Measurements from ENCODE around the gene PREB.
"Not testable (repeated sequence)": the region's sequence is repeated elsewhere in the genome, so short reads cannot be mapped to it uniquely, and the experiment has no call there.

PREB gene

GRCh38 chr2:27177441-27178351, 43.3 kb upstream of the PREB start:
- no peak for TF ChIP-seq CTCF (IDR thresholded peaks at IDR 0.05; ENCODE audit: control extremely low read depth, extremely low read depth, low read depth, missing control alignments)
- ChIA-PET CTCF (interaction anchor here (0.9 to 1.6 kb wide), 4 partner anchors 8 to 31 kb away, joined by 3 to 4 read pairs (median 3); no protein-coding TSS in a partner anchor), POLR2A (no interaction called here)
- DNase-seq (ENCODE audit: extremely low spot score): no peak

DNA sequence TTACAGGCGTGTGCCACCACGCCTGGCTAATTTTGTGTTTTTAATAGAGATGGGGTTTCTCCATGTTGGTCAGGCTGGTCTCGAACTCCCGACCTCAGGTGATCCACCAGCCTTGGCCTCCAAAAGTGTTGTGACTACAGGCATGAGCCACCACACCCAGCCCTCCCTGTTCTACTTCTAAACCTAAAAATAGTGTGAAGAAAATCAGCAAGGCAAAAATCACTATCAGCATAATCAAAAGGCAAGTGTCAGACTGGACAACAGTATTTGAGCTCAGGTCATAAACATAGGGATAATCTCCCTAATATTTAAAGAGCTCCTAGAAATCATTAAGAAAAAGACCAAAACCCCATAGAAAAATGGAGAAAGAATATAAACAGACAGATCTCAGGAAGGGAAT, 41.3 kb upstream of the PREB start:
- CTCF ChIA-PET: interaction anchor here (0.7 to 2.6 kb wide), 9 partner anchors 9 to 214 kb away, joined by 3 to 14 read pairs (median 3); no protein-coding TSS in a partner anchor
- DNase-seq (ENCODE audit: extremely low spot score); POLR2A ChIA-PET: not testable (repeated sequence)

GRCh38 chr2:27175330-27175729, 40.9 kb upstream of the PREB start:
- CTCF ChIA-PET: interaction anchor here (1.0 to 2.6 kb wide), 8 partner anchors 8 to 213 kb away, joined by 3 to 14 read pairs (median 4); no protein-coding TSS in a partner anchor
- POLR2A ChIA-PET: interaction anchor here (0.7 kb wide), 2 partner anchors 17 to 180 kb away, joined by 3 read pairs; no protein-coding TSS in a partner anchor
- DNase-seq (ENCODE audit: extremely low spot score): no peak
- no peak for TF ChIP-seq CTCF (IDR thresholded peaks at IDR 0.05; ENCODE audit: control extremely low read depth, extremely low read depth, low read depth, missing control alignments)

DNA sequence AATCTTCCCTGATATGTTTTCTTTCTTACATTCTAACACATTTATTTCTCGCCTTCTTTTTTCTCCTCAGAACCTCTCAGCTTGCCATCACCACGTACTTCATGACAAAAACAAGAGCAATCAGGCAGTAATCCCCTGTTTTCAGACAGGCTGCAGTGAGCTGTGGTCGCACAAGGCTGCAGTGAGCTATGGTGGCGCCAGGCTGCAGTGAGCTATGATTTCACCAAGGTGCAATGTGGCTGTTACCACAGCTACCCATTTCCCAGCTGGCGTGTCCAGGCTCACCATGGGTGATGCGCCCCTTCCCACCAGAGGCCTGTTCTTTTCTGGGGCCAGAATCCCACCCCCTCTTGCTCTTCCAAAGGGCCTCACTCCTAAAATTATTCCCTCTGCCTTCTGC, 40.2 kb upstream of the PREB start:
- TF ChIP-seq CTCF (IDR thresholded peaks at IDR 0.05; ENCODE audit: control extremely low read depth, extremely low read depth, low read depth, missing control alignments): no peak
- POLR2A ChIA-PET: interaction anchor here (0.7 kb wide), 2 partner anchors 17 to 179 kb away, joined by 3 read pairs; no protein-coding TSS in a partner anchor
- CTCF ChIA-PET: interaction anchor here (1.0 to 2.6 kb wide), 7 partner anchors 9 to 213 kb away, joined by 3 to 14 read pairs (median 4); no protein-coding TSS in a partner anchor
- no peak for DNase-seq (ENCODE audit: extremely low spot score)

DNA sequence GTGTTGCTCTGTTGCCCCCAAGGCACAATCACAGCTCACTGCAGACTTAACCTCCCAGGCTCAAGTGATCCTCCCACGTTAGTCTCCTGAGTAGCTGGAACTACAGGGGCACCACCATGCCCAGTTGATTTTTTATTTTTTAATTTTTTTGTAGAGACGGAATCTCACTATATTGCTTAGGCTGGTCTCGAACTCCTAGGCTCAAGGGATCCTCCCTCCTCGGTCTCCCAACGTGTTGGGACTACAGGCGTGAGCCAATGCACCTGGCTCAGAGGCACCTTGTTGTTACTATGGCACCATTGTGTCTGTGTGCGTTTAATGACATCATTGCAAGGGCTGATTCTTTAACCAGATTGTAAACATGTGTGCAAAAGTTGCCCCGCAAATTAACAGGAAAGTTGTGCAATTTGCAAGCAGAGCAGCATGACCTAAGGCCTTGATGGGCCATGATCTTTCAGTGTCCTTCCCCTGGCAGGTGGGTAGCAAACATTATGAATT, 37.0 kb upstream of the PREB start:
- POLR2A ChIA-PET: no interaction called here
- TF ChIP-seq CTCF (IDR thresholded peaks at IDR 0.05; ENCODE audit: control extremely low read depth, extremely low read depth, low read depth, missing control alignments): no peak
- CTCF ChIA-PET: interaction anchor here (0.9 to 2.6 kb wide), 9 partner anchors 11 to 209 kb away, joined by 3 to 30 read pairs (median 7); partner anchors contain the start of genes PREB and TCF23
- DNase-seq (ENCODE audit: extremely low spot score): no peak

DNA sequence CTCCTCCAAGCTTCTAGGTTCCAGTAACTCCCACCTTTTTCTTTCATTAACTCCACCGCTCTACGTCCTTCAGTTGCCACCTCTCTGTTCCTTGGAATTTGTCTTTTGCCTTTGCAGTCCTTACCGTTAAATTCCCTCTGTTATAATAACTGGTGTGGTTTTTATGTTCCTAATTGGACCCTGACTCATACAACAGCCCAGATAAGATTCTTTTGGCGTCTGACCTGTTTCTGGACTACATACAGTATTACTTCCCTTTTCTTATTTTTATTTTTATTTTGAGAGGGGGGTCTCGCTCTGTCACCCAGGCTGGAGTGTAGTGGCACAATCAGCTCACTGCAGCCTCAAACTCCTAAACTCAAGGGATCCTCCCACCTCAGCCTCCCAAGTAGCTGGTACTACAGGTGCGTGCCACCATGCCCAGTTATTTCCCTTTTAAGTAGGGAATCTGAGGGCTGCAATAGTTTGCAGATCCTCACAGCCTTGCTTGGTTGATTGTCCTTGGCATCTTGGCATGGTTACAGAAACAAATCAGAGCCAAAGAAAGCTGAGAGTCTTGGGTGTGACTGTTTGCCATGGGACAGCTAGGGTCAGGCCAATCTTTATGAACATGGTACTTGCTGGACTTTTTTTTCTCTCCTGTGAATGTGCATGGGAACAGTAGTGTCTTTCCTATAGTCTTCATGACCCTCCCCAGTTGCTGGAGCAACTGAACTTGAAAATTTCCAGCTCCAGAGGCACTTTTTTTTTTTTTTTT, 36.3 kb upstream of the PREB start:
- DNase-seq (ENCODE audit: extremely low spot score): no peak
- POLR2A ChIA-PET: no interaction called here
- TF ChIP-seq CTCF (IDR thresholded peaks at IDR 0.05; ENCODE audit: control extremely low read depth, extremely low read depth, low read depth, missing control alignments): no peak
- CTCF ChIA-PET: interaction anchor here (0.9 to 2.6 kb wide), 17 partner anchors 11 to 209 kb away, joined by 3 to 30 read pairs (median 4); partner anchors contain the start of genes PREB and TCF23
